Measurements from ENCODE around the gene ANKRD23.

- TF ChIP-seq CTCF (conservative IDR thresholded peaks at IDR 0.05) (no peak), EZH2 (IDR thresholded peaks at IDR 0.05; ENCODE audit: low read depth) (no peak)
Measured at GRCh38 chr2:96816836-96817702, 26.8 kb downstream of the ANKRD23 start.
